Left ventricle myocardium inferior (tissue), 1 donor: ENCODE data around the gene GPR146. TPM values are rescaled to one million over a fixed set of nuclear protein-coding genes. Genes with fewer than 3 reads are reported as not detected.

Experiments
- DNase-seq: peaks from one replicate; pipeline ENCODE4 v3.0.0-alpha.2; 2020
- H3K27ac ChIP-seq: fragments of 200-600 bp; replicated peaks from 2 replicates; pipeline ENCODE4 v1.8.0; 2021
- H3K27me3 ChIP-seq: fragments of 200-600 bp; 2 replicates; pipeline ENCODE4 v1.8.0; 2021; ENCODE audit warnings: low read depth
- H3K36me3 ChIP-seq: fragments of 200-600 bp; 2 replicates; pipeline ENCODE4 v1.8.0; 2021
- H3K4me1 ChIP-seq: fragments of 200-600 bp; 2 replicates; pipeline ENCODE4 v1.8.0; 2021
- H3K4me3 ChIP-seq: fragments of 200-600 bp; 2 replicates; pipeline ENCODE4 v1.8.0; 2021; ENCODE audit warnings: mild to moderate bottlenecking, moderate library complexity
- H3K9me3 ChIP-seq: fragments of 200-600 bp; replicated peaks from 2 replicates; pipeline ENCODE4 v1.8.0; 2021
- CTCF ChIP-seq: fragments of 200-600 bp; IDR thresholded peaks from 2 replicates; pipeline ENCODE4 v1.8.0; 2021; ENCODE audit warnings: antibody characterized with exemption, mild to moderate bottlenecking, borderline replicate concordance
- intact Hi-C: fragments of 100-400 bp; cut with micrococcal nuclease; formaldehyde crosslinking; loops from one replicate; pipeline ENCODE4 v1.11.0; 2022
- total RNA-seq: library from RNA; stranded (reverse); fragmentation: NEBNext Ultra II Directional; extraction: Animal tissue kit (Norgen Biotek cat#: 25700); gene quantifications from one replicate; pipeline ENCODE4 v1.2.1, GENCODE V29; 2021
- donor health status: DM: no; HTN: yes; CAD: no; lungs with severe emphysema.

The GPR146 gene
- total RNA-seq, 1 donor from 2014 or later, result 29.8 TPM

GRCh38 chr7:1004018-1004852, 40.1 kb upstream of the GPR146 start:
- no peak for DNase-seq
- H3K27ac ChIP-seq, result no peak overlapping the region
- intact Hi-C loops, result no loop called here
- H3K9me3 ChIP-seq, result no peaks in the 10 kb centered on the region
- peaks cover 8% of the 10 kb centered on the region for H3K4me1 ChIP-seq
- H3K4me3 ChIP-seq, result no peak overlapping the region
- peaks cover 29% of the 10 kb centered on the region for H3K36me3 ChIP-seq
- no peak for TF ChIP-seq CTCF
- no peaks in the 10 kb centered on the region for H3K27me3 ChIP-seq

GRCh38 chr7:1005303-1005702, 39.0 kb upstream of the GPR146 start:
- H3K9me3 ChIP-seq, result no peaks in the 10 kb centered on the region
- H3K4me3 ChIP-seq, result no peak overlapping the region
- H3K4me1 ChIP-seq, result peaks cover 8% of the 10 kb centered on the region
- H3K27ac ChIP-seq, result no peak overlapping the region
- no peaks in the 10 kb centered on the region for H3K27me3 ChIP-seq
- DNase-seq, result no peak
- intact Hi-C loops, result no loop called here
- H3K36me3 ChIP-seq, result peaks cover 31% of the 10 kb centered on the region
- TF ChIP-seq CTCF, result no peak

GRCh38 chr7:1007901-1008300, 36.4 kb upstream of the GPR146 start:
- Histone ChIP-seq H3K27me3 (no peaks in the 10 kb centered on the region), H3K4me1 (peaks cover 8% of the 10 kb centered on the region), H3K9me3 (no peaks in the 10 kb centered on the region), H3K36me3 (peaks cover 31% of the 10 kb centered on the region), H3K27ac (no peak overlapping the region), H3K4me3 (no peak overlapping the region)
- no peak for DNase-seq
- intact Hi-C loops, result no loop called here
- no peak for TF ChIP-seq CTCF

- TF ChIP-seq CTCF, result no peak
- intact Hi-C loops, result no loop called here
- H3K36me3 ChIP-seq, result peaks cover 31% of the 10 kb centered on the region
Measured at GRCh38 chr7:1008733-1009363, 35.5 kb upstream of the GPR146 start.

GRCh38 chr7:1009747-1010146, 34.6 kb upstream of the GPR146 start:
- Histone ChIP-seq H3K36me3 (peaks cover 31% of the 10 kb centered on the region), H3K9me3 (no peaks in the 10 kb centered on the region), H3K27ac (no peak overlapping the region), H3K4me3 (no peak overlapping the region), H3K27me3 (no peaks in the 10 kb centered on the region), H3K4me1 (peaks cover under 1% of the 10 kb centered on the region)
- no peak for DNase-seq
- no peak for TF ChIP-seq CTCF
- intact Hi-C loops, result no loop called here

More at GRCh38 chr7:1008733-1009363, 35.5 kb upstream of the GPR146 start:
- no peaks in the 10 kb centered on the region for H3K27me3 ChIP-seq
- peaks cover 8% of the 10 kb centered on the region for H3K4me1 ChIP-seq
- no peak for DNase-seq
- no peaks in the 10 kb centered on the region for H3K9me3 ChIP-seq
- H3K27ac ChIP-seq, result no peak overlapping the region
- H3K4me3 ChIP-seq, result no peak overlapping the region
